Measurements from ENCODE around the gene SHC1.

- TF ChIP-seq CTCF (conservative IDR thresholded peaks at IDR 0.05; ENCODE audit: low read depth, low read length): no peak
- no peak for TF ChIP-seq EZH2 (IDR thresholded peaks at IDR 0.05; ENCODE audit: low read length, unreplicated experiment)
- TF ChIP-seq EZH2phosphoT487 (IDR thresholded peaks at IDR 0.05; ENCODE audit: borderline replicate concordance, low read length): no peak
Measured at GRCh38 chr1:154983776-154984466, 13.4 kb upstream of the SHC1 start.
